Measurements from ENCODE around the gene SERPINF2. TPM values are rescaled to one million over a fixed set of nuclear protein-coding genes. Genes with fewer than 3 reads are reported as not detected.

SERPINF2 gene
- total and polyA plus RNA-seq, 12 donors, result 0.18 to 2.8 (median 0.76) TPM; not detected in 2

DNA sequence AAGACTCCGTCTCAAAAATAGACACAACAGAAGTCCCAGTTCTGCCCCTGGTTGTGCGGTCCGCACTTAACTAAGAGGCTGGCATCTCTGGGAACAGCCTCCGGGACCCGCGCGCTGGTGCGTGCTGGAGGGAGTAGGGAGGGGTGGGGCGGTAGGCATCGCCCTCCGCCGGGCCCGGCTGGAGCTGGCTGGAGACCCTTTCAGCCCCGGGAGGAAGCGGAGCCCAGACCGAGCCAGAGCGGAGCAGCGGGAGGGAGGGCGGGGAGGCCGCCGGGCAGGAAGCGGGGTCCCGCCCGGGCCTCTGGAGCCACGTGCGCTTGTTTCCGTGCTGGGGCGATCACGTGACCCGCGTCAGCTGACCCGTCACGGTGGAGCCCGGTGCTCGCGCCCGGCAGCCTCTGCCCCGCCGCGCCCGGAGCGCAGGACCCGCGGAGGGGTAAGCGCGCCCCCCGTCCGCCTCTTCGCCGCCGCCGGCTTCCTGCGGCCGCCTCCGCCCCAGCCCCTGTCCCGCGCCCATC is 18.3 kb upstream of the SERPINF2 start, which contains the start of gene WDR81:
Gene WDR81, plus strand, starts transcription at position 354 of the 518 bp plus-strand sequence. CDS start 256 bp downstream, outside the sequence.
- TF ChIP-seq, protein P1, sequence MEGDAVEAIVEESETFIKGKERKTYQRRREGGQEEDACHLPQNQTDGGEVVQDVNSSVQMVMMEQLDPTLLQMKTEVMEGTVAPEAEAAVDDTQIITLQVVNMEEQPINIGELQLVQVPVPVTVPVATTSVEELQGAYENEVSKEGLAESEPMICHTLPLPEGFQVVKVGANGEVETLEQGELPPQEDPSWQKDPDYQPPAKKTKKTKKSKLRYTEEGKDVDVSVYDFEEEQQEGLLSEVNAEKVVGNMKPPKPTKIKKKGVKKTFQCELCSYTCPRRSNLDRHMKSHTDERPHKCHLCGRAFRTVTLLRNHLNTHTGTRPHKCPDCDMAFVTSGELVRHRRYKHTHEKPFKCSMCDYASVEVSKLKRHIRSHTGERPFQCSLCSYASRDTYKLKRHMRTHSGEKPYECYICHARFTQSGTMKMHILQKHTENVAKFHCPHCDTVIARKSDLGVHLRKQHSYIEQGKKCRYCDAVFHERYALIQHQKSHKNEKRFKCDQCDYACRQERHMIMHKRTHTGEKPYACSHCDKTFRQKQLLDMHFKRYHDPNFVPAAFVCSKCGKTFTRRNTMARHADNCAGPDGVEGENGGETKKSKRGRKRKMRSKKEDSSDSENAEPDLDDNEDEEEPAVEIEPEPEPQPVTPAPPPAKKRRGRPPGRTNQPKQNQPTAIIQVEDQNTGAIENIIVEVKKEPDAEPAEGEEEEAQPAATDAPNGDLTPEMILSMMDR (IDR thresholded peaks at IDR 0.05), result no peak
- DNase-seq, result peak; percentile 93
- peaks cover 0 to 36% (median 2%) of the 10 kb centered on the region in 9 donors for H3K36me3 ChIP-seq
- H3K27me3 ChIP-seq, result no peaks in the 10 kb centered on the region
- H3K9me3 ChIP-seq, result no peaks in the 10 kb centered on the region
- ATAC-seq, result peak; percentile 73 to 92 (median 89)
- intact Hi-C loops (cut with DNase I), result loop anchor here in 8 of 10 donors (2.0 to 10.0 kb wide), 7 partner anchors 58 to 320 kb away; partner anchors contain the start of genes OVCA2 (in 2 of the 8), DPH1 (in 1 of the 8) and RTN4RL1 (in 1 of the 8)
- peak within 1 kb of the TSS; percentile 66 to 81 (median 72) for H3K4me3 ChIP-seq
- H3K27ac ChIP-seq, result peak within 1 kb of the TSS; percentile 76 to 97 (median 86)
- peaks cover 11 to 75% (median 27%) of the 10 kb centered on the region in 9 donors for H3K4me1 ChIP-seq
- WGBS, 2 donors, result 0% methylated on average over 39 to 57 of the region's 57 CpGs

DNA sequence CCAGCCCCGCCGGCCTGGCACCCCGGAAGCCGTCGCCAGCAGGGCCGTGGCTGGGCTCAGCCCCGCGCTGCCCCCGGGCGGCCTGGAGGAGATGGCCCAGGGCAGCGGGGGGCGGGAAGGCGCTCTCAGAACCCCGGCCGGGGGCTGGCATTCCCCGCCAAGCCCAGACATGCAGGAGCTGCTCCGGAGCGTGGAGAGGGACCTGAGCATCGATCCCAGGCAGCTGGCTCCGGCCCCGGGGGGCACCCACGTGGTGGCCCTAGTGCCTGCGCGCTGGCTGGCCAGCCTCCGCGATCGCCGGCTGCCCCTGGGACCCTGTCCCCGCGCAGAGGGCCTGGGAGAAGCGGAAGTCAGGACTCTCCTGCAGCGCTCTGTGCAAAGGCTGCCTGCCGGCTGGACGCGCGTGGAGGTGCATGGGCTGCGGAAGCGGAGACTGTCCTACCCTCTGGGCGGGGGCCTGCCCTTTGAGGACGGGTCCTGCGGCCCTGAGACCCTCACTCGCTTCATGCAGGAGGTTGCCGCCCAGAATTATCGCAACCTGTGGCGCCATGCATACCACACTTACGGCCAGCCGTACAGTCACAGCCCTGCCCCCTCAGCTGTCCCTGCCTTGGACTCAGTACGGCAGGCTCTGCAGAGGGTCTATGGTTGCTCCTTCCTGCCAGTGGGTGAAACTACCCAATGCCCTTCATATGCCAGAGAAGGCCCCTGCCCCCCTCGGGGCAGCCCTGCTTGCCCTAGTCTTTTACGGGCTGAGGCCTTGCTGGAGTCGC is 17.6 kb upstream of the SERPINF2 start:
- Histone ChIP-seq H3K27ac (peak overlapping the region; percentile 76 to 97 (median 86)), H3K4me1 (peaks cover 11 to 81% (median 31%) of the 10 kb centered on the region in 9 donors), H3K4me3 (peak overlapping the region; percentile 66 to 81 (median 72)), H3K36me3 (peaks cover 0 to 41% (median 2%) of the 10 kb centered on the region in 9 donors), H3K27me3 (no peaks in the 10 kb centered on the region), H3K9me3 (no peaks in the 10 kb centered on the region)
- TF ChIP-seq, protein P1 (IDR thresholded peaks at IDR 0.05), result peak in 2 of 9 donors; percentile 2 to 26
- intact Hi-C loops (cut with DNase I), result loop anchor here in 8 of 10 donors (2.0 to 10.0 kb wide), 7 partner anchors 57 to 320 kb away; partner anchors contain the start of genes OVCA2 (in 2 of the 8), DPH1 (in 1 of the 8) and RTN4RL1 (in 1 of the 8)
- DNase-seq, result no peak
- WGBS, 2 donors, result 17 to 25% methylated on average over 45 to 51 of the region's 51 CpGs
- ATAC-seq, result peak; percentile 4 to 64 (median 30)

DNA sequence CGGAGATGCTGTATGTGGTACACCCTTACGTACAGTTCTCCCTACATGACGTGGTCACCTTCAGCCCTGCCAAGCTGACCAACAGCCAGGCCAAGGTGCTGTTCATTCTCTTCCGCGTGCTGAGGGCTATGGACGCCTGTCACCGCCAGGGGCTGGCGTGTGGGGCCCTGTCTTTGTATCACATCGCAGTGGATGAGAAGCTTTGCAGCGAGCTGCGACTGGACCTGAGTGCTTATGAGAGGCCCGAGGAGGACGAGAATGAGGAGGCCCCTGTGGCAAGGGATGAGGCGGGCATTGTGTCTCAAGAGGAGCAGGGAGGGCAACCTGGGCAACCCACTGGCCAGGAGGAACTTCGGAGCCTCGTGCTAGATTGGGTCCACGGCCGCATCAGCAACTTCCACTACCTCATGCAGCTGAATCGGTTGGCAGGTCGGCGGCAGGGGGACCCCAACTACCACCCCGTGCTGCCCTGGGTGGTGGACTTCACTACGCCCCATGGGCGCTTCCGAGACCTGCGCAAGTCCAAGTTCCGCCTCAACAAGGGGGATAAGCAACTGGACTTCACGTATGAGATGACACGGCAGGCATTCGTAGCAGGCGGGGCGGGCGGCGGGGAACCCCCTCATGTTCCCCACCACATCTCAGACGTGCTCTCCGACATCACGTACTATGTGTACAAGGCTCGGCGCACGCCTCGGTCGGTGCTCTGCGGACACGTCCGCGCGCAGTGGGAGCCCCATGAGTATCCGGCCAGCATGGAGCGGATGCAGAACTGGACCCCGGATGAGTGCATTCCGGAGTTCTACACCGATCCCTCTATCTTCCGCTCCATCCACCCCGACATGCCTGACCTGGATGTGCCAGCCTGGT is 16.8 kb upstream of the SERPINF2 start:
- Histone ChIP-seq H3K36me3 (peaks cover 0 to 49% (median 2%) of the 10 kb centered on the region in 9 donors), H3K4me3 (peak overlapping the region in 8 of 10 donors; percentile 66 to 81 (median 72))
- TF ChIP-seq, protein P1 (IDR thresholded peaks at IDR 0.05), result no peak

More for the DNA sequence above, 16.8 kb upstream of the SERPINF2 start:
- peak overlapping the region in 4 of 10 donors; percentile 80 to 97 (median 86) for H3K27ac ChIP-seq
- intact Hi-C loops (cut with DNase I), result loop anchor here in 7 of 10 donors (2.0 to 10.0 kb wide), 7 partner anchors 56 to 319 kb away; partner anchors contain the start of genes OVCA2 (in 2 of the 7), DPH1 (in 1 of the 7) and RTN4RL1 (in 1 of the 7)
- no peaks in the 10 kb centered on the region for H3K9me3 ChIP-seq
- H3K27me3 ChIP-seq, result no peaks in the 10 kb centered on the region
- DNase-seq, result no peak
- peaks cover 9 to 82% (median 38%) of the 10 kb centered on the region in 9 donors for H3K4me1 ChIP-seq
- ATAC-seq, result no peak
- WGBS, 2 donors, result 94 to 96% methylated on average over 54 of the region's 54 CpGs

Measured in heart right ventricle (tissue), 16 donors.